ENCODE data around the gene RANBP3L. TPM values are rescaled to one million over a fixed set of nuclear protein-coding genes. Genes with fewer than 3 reads are reported as not detected.

Gene RANBP3L
- total RNA-seq (2014; rRNA removed; shearing (Covaris generic)) = 0.03 TPM in 1 of 2 replicates, not detected in the other

GRCh38 chr5:36301858-36302603 lies at the start of gene RANBP3L:
Gene RANBP3L (minus strand): TSS chr5:36301902. CDS start chr5:36301416, 486 bp downstream.

GRCh38 chr5:36241631-36242533 lies 59.8 kb downstream of the RANBP3L start, which contains the start of gene NADK2:
Gene NADK2 (minus strand): TSS chr5:36241925. CDS start chr5:36241798, 127 bp downstream.

Other genes starting within 250 kb of the RANBP3L start
- 0.05 and 0.11 TPM in 2 replicates for gene UGT3A2, start 235.0 kb downstream of the RANBP3L start, total RNA-seq (2014; rRNA removed; shearing (Covaris generic))
- 14.7 and 20.0 TPM in 2 replicates for gene LMBRD2, start 150.0 kb downstream of the RANBP3L start, total RNA-seq (2014; rRNA removed; shearing (Covaris generic))
- 38.6 and 44.8 TPM in 2 replicates for gene SKP2, start 149.8 kb downstream of the RANBP3L start, total RNA-seq (2014; rRNA removed; shearing (Covaris generic))
- 19.5 and 20.5 TPM in 2 replicates for gene NADK2, start 60.0 kb downstream of the RANBP3L start, total RNA-seq (2014; rRNA removed; shearing (Covaris generic))

All from A375 (cell line).